Activated CD4-positive, alpha-beta T cell treated with anti-CD3 and anti-CD28 coated beads for 36 hours (primary cell): ENCODE results near the gene CHI3L2. TPM values are rescaled to one million over a fixed set of nuclear protein-coding genes. Genes with fewer than 3 reads are reported as not detected.

Source experiments
- ATAC-seq: fragments of 200-7000 bp; cut with Tn5 transposase; one replicate; pipeline ENCODE4 v1.10.0; 2021; ENCODE audit warnings: mild to moderate bottlenecking, moderate library complexity
- CTCF ChIA-PET: fragments of 350-600 bp; sonication (Branson Sonifier 250); formaldehyde crosslinking; loops from one replicate; lab custom pipeline; 2021; ENCODE audit warnings: antibody characterized with exemption; lab: Charles Lee
- POLR2A ChIA-PET: fragments of 350-600 bp; sonication (Branson Sonifier 250); formaldehyde crosslinking; loops from one replicate; lab custom pipeline; 2021; ENCODE audit warnings: antibody characterized with exemption, inconsistent platforms; lab: Charles Lee
- DNase-seq: peaks from one replicate; pipeline ENCODE4 v3.0.0-alpha.2; 2020
- H3K27ac Mint-ChIP-seq: one replicate; pipeline ENCODE4 v1.8.0; 2021; ENCODE audit warnings: mixed read lengths
- H3K27me3 Mint-ChIP-seq: one replicate; pipeline ENCODE4 v1.8.0; 2021; ENCODE audit warnings: mixed read lengths
- H3K36me3 Mint-ChIP-seq: one replicate; pipeline ENCODE4 v1.8.0; 2021; ENCODE audit warnings: low read depth, mixed read lengths
- H3K4me1 Mint-ChIP-seq: one replicate; pipeline ENCODE4 v1.8.0; 2021; ENCODE audit warnings: mixed read lengths
- H3K4me3 Mint-ChIP-seq: one replicate; pipeline ENCODE4 v1.8.0; 2021; ENCODE audit warnings: mild to moderate bottlenecking, moderate library complexity, mixed read lengths
- H3K9me3 Mint-ChIP-seq: one replicate; pipeline ENCODE4 v1.8.0; 2021; ENCODE audit warnings: low read depth, mixed read lengths
- intact Hi-C, 2 experiments: fragments of 100-400 bp; cut with DNase I in 1 of 2; cut with micrococcal nuclease in 1 of 2; formaldehyde crosslinking; loops; one replicate each; pipeline versions ENCODE4 v1.14.2 to v1.15.1; 2022 to 2024; cut with DNase I, micrococcal nuclease
- total RNA-seq, 2 experiments: library from RNA; stranded (reverse); gene quantifications; one replicate each; pipeline ENCODE4 v1.2.3, GENCODE V29; 2021

CHI3L2 gene
- total RNA-seq, 2 experiments from 2014 or later: 12.7 TPM

DNA sequence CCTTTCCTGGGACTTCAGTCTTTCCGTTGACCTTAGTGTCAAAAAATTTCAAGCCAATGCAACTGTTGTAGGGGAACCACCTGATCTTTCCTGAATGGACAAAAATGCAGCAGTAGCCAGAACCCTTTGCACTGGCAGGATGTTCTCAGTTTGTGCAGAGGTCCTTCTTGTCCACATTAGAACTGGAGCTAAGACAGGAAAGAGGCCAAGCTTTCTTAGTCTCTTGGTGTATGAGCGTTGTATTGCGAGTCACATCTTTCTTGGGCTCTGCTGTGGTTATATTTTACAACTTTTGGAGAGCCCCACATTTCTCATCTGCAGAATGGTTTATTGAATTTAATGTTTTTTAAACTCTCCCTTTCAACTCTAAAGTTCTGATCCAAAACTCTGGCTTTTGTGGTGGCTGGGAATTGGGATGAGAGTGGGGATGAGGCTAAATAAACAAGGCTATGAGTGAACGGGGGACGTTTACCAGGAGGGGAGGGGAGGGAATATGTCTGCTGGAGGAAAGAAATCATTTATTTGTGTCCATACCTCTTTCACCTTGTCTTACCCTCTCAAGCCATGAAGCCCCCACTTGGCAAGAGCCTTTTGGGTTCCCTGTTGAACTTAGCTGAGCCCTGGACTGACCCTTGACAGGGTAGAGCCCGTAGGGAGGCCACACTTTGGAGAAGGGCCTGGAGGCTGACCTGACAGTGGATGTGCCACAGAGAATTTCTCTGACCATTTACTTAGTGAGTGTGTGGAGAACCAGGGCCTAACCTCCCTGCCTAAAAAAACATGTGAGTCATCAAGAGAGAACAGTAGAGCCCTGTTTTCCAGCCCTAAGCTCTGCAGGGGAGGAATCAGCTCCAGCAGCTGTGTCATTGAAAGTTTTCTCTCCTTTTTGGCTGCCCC is 586 bp downstream of the CHI3L2 start:
- DNase-seq (no peak), ATAC-seq (peak; percentile 55)
- Mint-ChIP-seq H3K27ac (peak overlapping the region; percentile 30), H3K36me3 (no peaks in the 10 kb centered on the region), H3K27me3 (no peaks in the 10 kb centered on the region), H3K4me3 (no peak overlapping the region), H3K9me3 (no peaks in the 10 kb centered on the region), H3K4me1 (peaks cover 86% of the 10 kb centered on the region)
- intact Hi-C loops: loop anchor here in 1 of 2 experiments (2.0 kb wide), 1 partner anchor 47 kb away; no protein-coding TSS in a partner anchor
- POLR2A ChIA-PET: interaction anchor here (0.6 to 1.7 kb wide), 2 partner anchors 9 to 214 kb away, joined by 3 to 6 read pairs; no protein-coding TSS in a partner anchor
- CTCF ChIA-PET: interaction anchor here (0.8 to 2.4 kb wide), 8 partner anchors 8 to 173 kb away, joined by 3 to 8 read pairs (median 4); no protein-coding TSS in a partner anchor

DNA sequence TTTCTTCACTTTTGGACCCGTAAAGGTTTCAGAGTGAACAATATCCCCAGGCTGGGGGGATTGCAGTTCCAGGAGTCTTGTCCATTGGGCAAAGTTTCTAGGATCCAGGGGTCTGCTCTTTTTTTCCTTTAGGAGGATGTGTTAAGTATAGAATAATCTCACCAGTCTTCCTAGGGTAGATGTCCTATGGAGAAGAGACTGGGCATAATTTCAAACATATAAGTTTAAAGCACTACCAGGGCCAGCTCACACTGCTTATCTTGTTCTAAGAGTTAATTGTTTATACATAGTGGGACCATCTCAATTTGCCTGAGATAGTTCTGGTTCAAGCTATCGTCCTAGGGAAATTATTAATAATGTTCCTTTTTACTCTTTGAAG is 1.2 kb downstream of the CHI3L2 start:
- CTCF ChIA-PET: interaction anchor here (0.8 to 1.6 kb wide), 6 partner anchors 9 to 172 kb away, joined by 3 to 6 read pairs (median 4); no protein-coding TSS in a partner anchor
- peaks cover 82% of the 10 kb centered on the region for H3K4me1 Mint-ChIP-seq
- POLR2A ChIA-PET: interaction anchor here (0.6 to 1.7 kb wide), 2 partner anchors 9 to 213 kb away, joined by 3 to 6 read pairs; no protein-coding TSS in a partner anchor
- H3K9me3 Mint-ChIP-seq: no peaks in the 10 kb centered on the region
- no peaks in the 10 kb centered on the region for H3K36me3 Mint-ChIP-seq
- DNase-seq (no peak), ATAC-seq (no peak)
- H3K27ac Mint-ChIP-seq: peak overlapping the region; percentile 22
- intact Hi-C loops: loop anchor here in 1 of 2 experiments (2.0 kb wide), 1 partner anchor 46 kb away; no protein-coding TSS in a partner anchor
- H3K27me3 Mint-ChIP-seq: no peaks in the 10 kb centered on the region
- H3K4me3 Mint-ChIP-seq: no peak overlapping the region

DNA sequence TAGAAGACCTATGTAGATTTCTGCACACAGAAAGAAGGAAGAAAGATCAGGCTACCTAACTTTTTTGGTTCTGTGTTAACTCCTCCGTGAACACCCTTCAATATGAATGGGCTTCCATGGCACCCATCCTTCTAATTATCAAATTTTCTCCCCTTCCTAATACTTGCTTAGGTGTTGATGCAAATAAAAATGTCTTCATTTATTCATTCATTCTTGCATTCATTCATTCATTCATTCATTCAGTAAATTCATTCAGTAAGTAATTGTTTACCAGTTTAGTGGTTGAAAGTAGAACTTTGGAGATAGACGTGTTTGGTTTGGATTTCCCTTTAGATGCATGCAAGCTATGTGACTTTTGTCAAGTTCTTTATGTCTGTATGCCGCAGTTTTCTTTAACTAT is 4.6 kb downstream of the CHI3L2 start:
- no peaks in the 10 kb centered on the region for H3K27me3 Mint-ChIP-seq
- intact Hi-C loops: no loop called here
- H3K36me3 Mint-ChIP-seq: peaks cover 2% of the 10 kb centered on the region
- CTCF ChIA-PET: interaction anchor here (0.8 to 2.2 kb wide), 3 partner anchors 9 to 17 kb away, joined by 3 to 9 read pairs (median 6); no protein-coding TSS in a partner anchor
- H3K4me1 Mint-ChIP-seq: peaks cover 62% of the 10 kb centered on the region
- ATAC-seq (no peak), DNase-seq (no peak)
- POLR2A ChIA-PET: no interaction called here
- no peak overlapping the region for H3K4me3 Mint-ChIP-seq
- no peaks in the 10 kb centered on the region for H3K9me3 Mint-ChIP-seq
- no peak overlapping the region for H3K27ac Mint-ChIP-seq

DNA sequence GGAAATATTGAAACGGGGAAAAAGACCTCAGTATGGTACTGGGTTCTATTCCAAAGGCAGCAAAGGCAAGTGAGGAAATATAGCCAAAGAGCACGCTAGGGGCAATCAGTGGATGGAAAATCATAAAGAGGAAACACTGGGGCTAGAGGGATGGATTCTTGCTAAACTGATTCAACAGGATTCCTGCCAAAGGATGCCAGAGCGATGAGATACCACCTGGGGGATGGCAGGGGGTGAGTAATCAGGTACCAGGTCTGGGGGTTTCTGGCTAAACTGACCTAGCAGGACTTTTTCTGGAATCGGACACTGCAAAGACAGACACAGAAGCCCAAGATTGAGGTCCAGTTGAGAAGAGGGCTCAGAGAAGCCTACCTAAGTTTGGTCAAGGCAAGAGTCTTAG is 6.7 kb downstream of the CHI3L2 start:
- Mint-ChIP-seq H3K4me1 (peaks cover 40% of the 10 kb centered on the region), H3K4me3 (no peak overlapping the region), H3K27ac (no peak overlapping the region), H3K27me3 (no peaks in the 10 kb centered on the region), H3K36me3 (peaks cover 2% of the 10 kb centered on the region), H3K9me3 (no peaks in the 10 kb centered on the region)
- POLR2A ChIA-PET: no interaction called here
- DNase-seq: no peak
- CTCF ChIA-PET: interaction anchor here (0.7 to 2.1 kb wide), 3 partner anchors 11 to 204 kb away, joined by 3 to 6 read pairs (median 3); no protein-coding TSS in a partner anchor
- no peak for ATAC-seq
- intact Hi-C loops: no loop called here

DNA sequence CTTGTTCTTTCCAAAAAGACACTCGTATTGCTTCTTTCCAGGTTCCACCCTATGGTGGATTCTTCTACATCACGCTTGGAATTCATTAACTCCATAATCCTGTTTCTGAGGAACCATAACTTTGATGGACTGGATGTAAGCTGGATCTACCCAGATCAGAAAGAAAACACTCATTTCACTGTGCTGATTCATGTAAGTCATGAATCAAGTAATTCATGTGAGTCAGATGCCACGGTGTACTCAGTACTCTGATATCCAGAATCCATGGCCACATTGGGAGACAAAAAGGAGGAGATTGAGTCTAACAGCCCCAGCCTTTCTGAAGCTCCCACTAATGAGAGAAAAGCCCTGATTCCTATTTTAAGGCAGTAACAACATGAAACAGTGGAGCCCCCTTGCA is 7.4 kb downstream of the CHI3L2 start:
- no peaks in the 10 kb centered on the region for H3K27me3 Mint-ChIP-seq
- ChIA-PET CTCF (interaction anchor here (0.7 to 2.1 kb wide), 4 partner anchors 12 to 204 kb away, joined by 3 to 6 read pairs (median 3); no protein-coding TSS in a partner anchor), POLR2A (no interaction called here)
- intact Hi-C loops: no loop called here
- H3K9me3 Mint-ChIP-seq: no peaks in the 10 kb centered on the region
- H3K4me3 Mint-ChIP-seq: no peak overlapping the region
- DNase-seq (no peak), ATAC-seq (peak; percentile 85)
- H3K36me3 Mint-ChIP-seq: peaks cover 2% of the 10 kb centered on the region
- H3K4me1 Mint-ChIP-seq: peaks cover 38% of the 10 kb centered on the region
- no peak overlapping the region for H3K27ac Mint-ChIP-seq

DNA sequence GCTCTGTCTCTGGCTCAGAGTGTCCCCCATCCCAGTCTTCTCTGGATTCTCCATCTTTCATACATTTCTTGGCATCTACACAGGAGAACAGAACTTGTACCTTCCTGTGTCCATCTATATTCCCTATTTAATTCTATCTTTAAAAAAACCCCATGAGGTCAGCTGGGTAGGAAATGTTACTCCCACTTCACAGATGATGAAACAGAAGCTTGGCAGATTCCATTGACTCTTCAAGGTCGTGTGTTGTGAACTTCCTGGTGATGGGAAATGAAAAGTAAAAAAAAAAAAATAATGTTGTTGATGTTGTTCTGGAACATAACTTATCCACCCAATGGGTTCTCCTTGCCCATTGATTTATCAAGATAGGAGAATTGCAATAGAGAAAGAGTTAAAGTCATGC is 8.9 kb downstream of the CHI3L2 start:
- ChIA-PET POLR2A (interaction anchor here (0.7 kb wide), 1 partner anchor 123 kb away, joined by 13 read pairs; no protein-coding TSS in a partner anchor), CTCF (interaction anchor here (0.6 to 2.1 kb wide), 3 partner anchors 11 to 278 kb away, joined by 3 to 6 read pairs (median 6); no protein-coding TSS in a partner anchor)
- Mint-ChIP-seq H3K36me3 (peaks cover 4% of the 10 kb centered on the region), H3K27ac (no peak overlapping the region), H3K4me1 (peaks cover 26% of the 10 kb centered on the region), H3K4me3 (no peak overlapping the region), H3K9me3 (no peaks in the 10 kb centered on the region), H3K27me3 (no peaks in the 10 kb centered on the region)
- ATAC-seq (no peak), DNase-seq (no peak)
- intact Hi-C loops: no loop called here

DNA sequence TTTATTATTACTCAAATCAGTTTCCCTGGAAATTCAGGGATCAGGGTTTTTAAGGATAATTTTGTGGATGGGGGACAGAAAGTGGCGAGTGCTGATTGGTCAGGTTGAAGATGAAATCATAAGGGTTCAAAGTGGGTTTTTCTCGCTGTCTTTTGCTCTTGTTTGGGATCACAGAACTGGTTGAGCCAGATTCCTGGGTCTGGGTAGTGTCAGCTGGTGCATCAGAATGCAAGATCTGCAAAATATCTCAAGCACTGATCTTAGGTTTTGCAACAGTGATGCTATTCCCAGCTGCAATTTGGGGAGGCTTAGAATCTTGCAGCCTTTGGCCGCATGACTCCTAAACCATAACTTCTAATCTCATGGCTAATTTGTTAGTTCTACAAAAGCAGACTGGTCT is 9.3 kb downstream of the CHI3L2 start:
- peaks cover 4% of the 10 kb centered on the region for H3K36me3 Mint-ChIP-seq
- DNase-seq (no peak), ATAC-seq (no peak)
- H3K9me3 Mint-ChIP-seq: no peaks in the 10 kb centered on the region
- intact Hi-C loops: no loop called here
- POLR2A ChIA-PET: interaction anchor here (0.6 to 0.7 kb wide), 2 partner anchors 14 to 123 kb away, joined by 3 to 13 read pairs; no protein-coding TSS in a partner anchor
- H3K27ac Mint-ChIP-seq: no peak overlapping the region
- no peak overlapping the region for H3K4me3 Mint-ChIP-seq
- no peaks in the 10 kb centered on the region for H3K27me3 Mint-ChIP-seq
- peaks cover 22% of the 10 kb centered on the region for H3K4me1 Mint-ChIP-seq
- CTCF ChIA-PET: interaction anchor here (0.6 to 1.2 kb wide), 3 partner anchors 12 to 277 kb away, joined by 3 to 6 read pairs (median 3); no protein-coding TSS in a partner anchor

DNA sequence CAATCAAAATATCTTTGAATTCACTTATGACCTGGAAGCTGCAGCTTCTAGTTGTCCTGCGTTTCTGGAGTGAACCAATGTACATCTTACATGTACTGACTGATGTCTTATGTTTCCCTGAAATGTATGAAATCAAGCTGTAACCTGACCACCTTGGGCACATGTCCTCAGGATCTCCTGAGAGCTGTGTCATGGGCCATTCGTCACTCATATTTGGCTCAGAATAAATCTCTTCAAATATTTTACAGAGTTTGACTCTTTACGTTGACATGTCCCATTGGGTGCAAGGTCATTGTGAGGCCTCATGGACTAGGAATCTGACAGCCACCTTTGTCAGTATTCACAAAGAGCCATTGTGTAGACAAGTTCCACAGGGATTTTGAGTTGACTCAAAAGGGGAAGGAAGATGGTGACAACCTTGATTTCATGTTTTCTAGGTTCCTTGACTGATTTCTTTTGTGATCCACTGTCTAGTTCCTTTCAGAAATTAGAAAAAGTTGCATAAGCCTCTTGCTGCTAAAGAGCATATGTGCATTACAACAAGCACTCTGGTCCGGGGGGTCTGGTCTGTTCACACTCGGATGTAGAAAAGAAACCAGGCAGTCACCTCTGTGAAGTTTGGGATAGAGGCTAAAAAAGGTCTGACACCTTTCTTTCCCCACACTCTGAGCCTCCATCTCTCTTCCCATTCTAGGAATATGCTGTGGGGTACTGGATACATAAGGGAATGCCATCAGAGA is 10.7 kb downstream of the CHI3L2 start:
- ChIA-PET POLR2A (no interaction called here), CTCF (no interaction called here)
- no peak overlapping the region for H3K4me3 Mint-ChIP-seq
- H3K9me3 Mint-ChIP-seq: no peaks in the 10 kb centered on the region
- peaks cover 10% of the 10 kb centered on the region for H3K4me1 Mint-ChIP-seq
- intact Hi-C loops: no loop called here
- no peak for ATAC-seq
- H3K36me3 Mint-ChIP-seq: peaks cover 4% of the 10 kb centered on the region
- no peak overlapping the region for H3K27ac Mint-ChIP-seq
- DNase-seq: no peak
- H3K27me3 Mint-ChIP-seq: no peaks in the 10 kb centered on the region

DNA sequence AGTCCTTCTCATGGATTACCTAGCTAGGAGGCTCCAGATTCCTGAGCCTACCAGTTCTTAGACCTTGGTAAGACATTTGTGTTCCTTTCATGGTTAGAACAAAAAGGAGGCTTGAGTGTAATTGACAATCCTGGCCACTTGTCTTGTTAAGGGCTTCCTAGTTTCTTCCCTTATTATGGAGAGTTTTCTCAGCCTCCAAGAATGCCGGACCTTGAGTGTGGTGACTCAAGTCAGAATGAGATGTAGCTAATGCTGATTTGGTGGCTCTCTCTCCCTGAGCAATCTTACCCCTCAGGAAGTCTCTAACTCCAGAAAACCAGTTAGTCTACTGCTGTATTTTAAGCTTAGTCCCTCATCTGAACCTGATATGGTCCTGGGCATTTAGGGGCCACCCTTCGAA is 14.3 kb downstream of the CHI3L2 start:
- ChIA-PET CTCF (interaction anchor here (0.9 to 1.2 kb wide), 2 partner anchors 8 to 158 kb away, joined by 5 read pairs; no protein-coding TSS in a partner anchor), POLR2A (no interaction called here)
- no peak for DNase-seq
- H3K36me3 Mint-ChIP-seq: peaks cover 2% of the 10 kb centered on the region
- no peak overlapping the region for H3K27ac Mint-ChIP-seq
- H3K4me1 Mint-ChIP-seq: no peaks in the 10 kb centered on the region
- ATAC-seq: no peak
- H3K27me3 Mint-ChIP-seq: no peaks in the 10 kb centered on the region
- H3K4me3 Mint-ChIP-seq: no peak overlapping the region
- H3K9me3 Mint-ChIP-seq: no peaks in the 10 kb centered on the region
- intact Hi-C loops: no loop called here

DNA sequence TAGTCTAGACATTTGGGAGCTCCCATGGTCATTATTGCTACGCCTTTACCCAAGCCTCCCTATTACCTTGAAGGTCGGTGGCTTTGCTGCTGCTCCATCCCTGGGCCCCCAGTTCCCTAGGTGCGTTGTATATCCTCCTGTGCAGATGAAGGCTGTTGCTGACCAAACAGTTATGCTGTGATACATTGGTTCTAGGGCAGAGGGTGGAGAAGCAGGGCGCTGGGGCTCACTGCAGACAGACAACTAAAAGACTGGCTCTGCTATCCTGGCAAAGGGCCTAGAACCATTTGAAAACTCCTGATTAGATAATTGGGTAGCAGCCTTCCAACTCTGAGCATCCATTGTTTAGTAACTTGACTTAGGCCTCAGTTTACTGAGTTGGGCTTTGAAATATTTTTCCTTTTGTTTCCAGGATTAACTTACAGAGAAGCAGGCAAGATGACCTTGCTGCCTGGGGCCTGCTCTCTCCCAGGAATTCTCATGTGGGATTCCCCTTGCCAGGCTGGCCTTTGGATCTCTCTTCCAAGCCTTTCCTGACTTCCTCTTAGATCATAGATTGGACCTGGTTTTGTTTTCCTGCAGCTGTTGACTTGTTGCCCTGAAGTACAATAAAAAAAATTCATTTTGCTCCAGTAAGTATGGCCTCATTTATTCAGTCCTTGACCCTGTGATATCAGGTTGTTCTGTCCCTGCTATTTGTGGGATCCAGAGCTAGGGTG is 15.5 kb downstream of the CHI3L2 start:
- ATAC-seq (no peak), DNase-seq (no peak)
- Mint-ChIP-seq H3K27ac (no peak overlapping the region), H3K36me3 (peaks cover 2% of the 10 kb centered on the region), H3K4me1 (no peaks in the 10 kb centered on the region), H3K4me3 (no peak overlapping the region), H3K9me3 (no peaks in the 10 kb centered on the region), H3K27me3 (no peaks in the 10 kb centered on the region)
- CTCF ChIA-PET: interaction anchor here (1.2 kb wide), 1 partner anchor 157 kb away, joined by 5 read pairs; no protein-coding TSS in a partner anchor
- POLR2A ChIA-PET: no interaction called here
- intact Hi-C loops: no loop called here
